Cardiac septum (tissue), 1 donor: Measurements from ENCODE around the gene TRAK1. TPM values are rescaled to one million over a fixed set of nuclear protein-coding genes. Genes with fewer than 3 reads are reported as not detected.
A peak's percentile ranks its signal among the peaks of the same experiment; 100 is the strongest.

Experiments
- DNase-seq: peaks from one replicate; pipeline ENCODE4 v3.0.0-alpha.2; 2020; ENCODE audit warnings: low spot score
- intact Hi-C: fragments of 100-400 bp; cut with DNase I; formaldehyde crosslinking; loops from one replicate; pipeline ENCODE4 v1.14.0; 2022
- total RNA-seq: library from RNA; stranded (reverse); fragmentation: NEBNext Ultra II Directional; extraction: Animal tissue kit (Norgen Biotek cat#: 25700); gene quantifications from one replicate; pipeline ENCODE4 v1.2.1, GENCODE V29; 2021
- donor health status: DM: no; HTN: no; CAD: no.

Gene TRAK1
- total RNA-seq, 1 donor from 2014 or later = 246 TPM

GRCh38 chr3:42187936-42188335, 96.8 kb downstream of the TRAK1 start:
- intact Hi-C loops = no loop called here
- DNase-seq = peak; percentile 55

DNA sequence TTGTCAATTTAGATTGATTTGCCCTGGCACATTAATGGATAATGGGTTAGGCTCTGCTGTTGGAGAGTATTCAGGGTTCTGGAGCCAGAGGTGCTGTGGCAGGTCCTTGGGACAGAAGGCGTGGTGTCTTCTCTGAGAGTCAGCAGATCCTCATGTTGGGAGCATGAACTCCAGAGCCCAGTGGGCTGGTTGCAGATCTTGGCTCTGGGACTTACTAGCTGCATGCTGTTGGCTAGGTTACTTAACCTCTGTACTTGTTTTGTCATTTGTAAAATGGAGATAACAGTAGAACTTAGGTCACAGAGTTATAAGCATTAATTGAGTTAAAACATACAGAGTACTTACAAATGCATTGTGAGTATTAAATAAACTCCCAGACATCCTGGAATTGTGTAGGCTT, 97.2 kb downstream of the TRAK1 start:
- intact Hi-C loops = no loop called here
- DNase-seq = peak; percentile 33

DNA sequence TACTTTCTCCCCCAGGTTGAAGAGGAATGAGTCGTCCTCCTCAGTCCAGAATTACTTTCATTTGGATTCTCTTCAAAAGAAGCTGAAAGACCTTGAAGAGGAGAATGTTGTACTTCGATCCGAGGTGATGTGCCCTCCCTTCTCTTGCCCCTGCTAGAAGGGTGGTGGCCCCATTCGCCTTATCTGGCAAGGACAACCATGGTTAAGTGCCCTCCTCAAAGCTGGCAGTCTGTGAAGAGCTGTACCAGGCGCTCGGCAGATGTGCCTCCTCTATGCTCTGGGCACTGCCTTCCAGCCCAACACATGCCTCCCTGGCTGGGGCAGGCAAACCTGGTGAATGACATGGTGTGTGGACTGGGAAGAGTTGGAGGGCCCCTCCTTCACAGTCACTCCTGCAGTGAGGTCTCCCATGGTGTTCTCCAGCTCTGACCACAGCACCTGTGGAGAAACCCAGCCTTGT, 97.9 kb downstream of the TRAK1 start:
- intact Hi-C loops = no loop called here
- DNase-seq = peak; percentile 76

- no peak for DNase-seq
- intact Hi-C loops = loop anchor here (2.0 to 5.0 kb wide), 3 partner anchors 87 to 293 kb away; no protein-coding TSS in a partner anchor
These were observed 98.6 kb downstream of the TRAK1 start for GRCh38 chr3:42189736-42190135.

- DNase-seq = peak; percentile 75
- intact Hi-C loops = loop anchor here (1.0 to 5.0 kb wide), 4 partner anchors 73 to 294 kb away; no protein-coding TSS in a partner anchor
These were observed 99.7 kb downstream of the TRAK1 start for GRCh38 chr3:42190701-42191442.

DNA sequence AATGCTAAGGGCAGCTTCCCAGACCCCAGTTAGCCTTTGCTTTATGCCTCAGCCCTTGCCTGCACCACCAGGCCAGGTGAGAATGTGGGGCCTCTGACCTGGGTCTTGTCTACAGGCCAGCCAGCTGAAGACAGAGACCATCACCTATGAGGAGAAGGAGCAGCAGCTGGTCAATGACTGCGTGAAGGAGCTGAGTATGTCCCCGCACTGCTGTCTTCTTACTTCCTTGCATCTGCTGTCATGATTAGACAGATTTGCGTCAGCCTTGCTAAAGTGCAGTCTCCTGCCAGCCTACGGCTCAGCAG, 100.2 kb downstream of the TRAK1 start:
- DNase-seq = no peak
- intact Hi-C loops = loop anchor here (1.0 to 5.0 kb wide), 4 partner anchors 73 to 295 kb away; no protein-coding TSS in a partner anchor

- intact Hi-C loops = loop anchor here (5.0 kb wide), 2 partner anchors 90 to 180 kb away; no protein-coding TSS in a partner anchor
These were observed 101.4 kb downstream of the TRAK1 start for GRCh38 chr3:42192334-42193200.

DNA sequence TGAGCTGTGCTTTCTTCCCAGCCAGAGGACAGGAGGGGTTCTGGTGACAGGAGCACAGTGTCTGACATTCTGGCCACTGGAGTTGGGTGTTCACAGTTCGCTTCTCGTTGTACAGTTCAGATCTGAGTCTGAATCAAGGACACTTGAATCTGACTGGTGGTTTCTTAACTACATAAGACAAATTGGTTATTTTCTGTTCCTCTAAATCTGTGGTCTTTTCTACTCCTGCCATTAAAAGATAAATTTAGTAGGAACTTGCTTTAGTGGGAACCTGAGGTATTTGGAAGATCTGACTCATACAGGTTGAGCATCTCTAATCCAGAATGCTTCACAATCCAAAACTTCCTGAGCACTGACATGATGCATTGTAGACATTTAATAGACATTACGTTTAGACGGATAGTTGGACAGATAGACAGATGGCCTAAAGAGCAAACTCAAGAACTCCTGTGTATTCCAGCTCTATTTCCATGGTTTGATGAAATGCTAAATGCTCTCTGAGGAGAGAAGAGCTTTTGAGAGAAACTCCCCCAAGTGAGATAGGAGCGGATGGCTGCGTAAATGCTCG, 103.9 kb downstream of the TRAK1 start:
- intact Hi-C loops = loop anchor here (5.0 kb wide), 2 partner anchors 93 to 183 kb away; no protein-coding TSS in a partner anchor
- DNase-seq = peak; percentile 29

More at GRCh38 chr3:42192334-42193200, 101.4 kb downstream of the TRAK1 start:
- peak; percentile 12 for DNase-seq

DNA sequence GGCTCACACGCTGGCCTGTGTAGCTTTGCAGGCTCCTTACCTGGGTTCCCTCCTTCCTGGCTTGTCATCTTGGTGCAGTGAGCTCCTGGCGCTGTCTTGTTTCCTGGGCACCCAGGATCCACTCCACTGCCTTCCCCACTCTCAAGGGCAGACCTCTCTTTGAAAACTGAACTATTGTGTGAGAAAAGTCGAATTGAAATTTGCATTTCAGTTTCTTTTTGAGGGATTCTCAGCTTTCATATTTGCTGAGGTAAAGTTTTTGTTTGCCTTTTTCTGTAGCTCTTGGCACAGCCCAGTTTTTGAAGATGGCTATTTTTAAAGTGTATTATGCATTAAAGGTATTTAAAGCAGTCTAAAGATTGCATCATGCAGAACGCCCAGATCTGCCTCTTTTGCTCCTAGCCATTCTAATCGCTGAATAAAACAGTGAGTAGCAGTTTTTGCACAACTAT, 104.7 kb downstream of the TRAK1 start:
- intact Hi-C loops = no loop called here
- DNase-seq = peak; percentile 41

DNA sequence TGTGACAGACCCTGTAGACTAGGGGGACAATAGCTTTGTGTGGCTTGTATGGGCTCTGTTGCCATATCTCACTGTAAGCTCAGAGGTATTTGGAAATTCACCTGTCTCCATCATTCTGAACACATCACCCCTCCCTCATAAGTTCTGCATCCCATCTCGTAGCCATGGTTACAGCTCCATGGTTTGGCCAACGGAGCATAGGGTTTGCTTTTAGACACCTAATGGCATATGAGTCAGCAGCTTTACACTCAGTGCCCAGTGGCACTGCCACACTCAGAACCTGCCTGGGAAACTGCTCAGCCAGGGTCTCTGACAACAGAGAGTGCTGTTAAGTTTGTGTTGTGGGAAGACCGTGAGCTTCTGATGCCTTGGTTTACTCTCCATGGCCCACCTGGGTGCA, 107.6 kb downstream of the TRAK1 start:
- no peak for DNase-seq
- intact Hi-C loops = no loop called here

GRCh38 chr3:42202217-42202865, 111.2 kb downstream of the TRAK1 start:
- intact Hi-C loops = no loop called here
- DNase-seq = no peak

DNA sequence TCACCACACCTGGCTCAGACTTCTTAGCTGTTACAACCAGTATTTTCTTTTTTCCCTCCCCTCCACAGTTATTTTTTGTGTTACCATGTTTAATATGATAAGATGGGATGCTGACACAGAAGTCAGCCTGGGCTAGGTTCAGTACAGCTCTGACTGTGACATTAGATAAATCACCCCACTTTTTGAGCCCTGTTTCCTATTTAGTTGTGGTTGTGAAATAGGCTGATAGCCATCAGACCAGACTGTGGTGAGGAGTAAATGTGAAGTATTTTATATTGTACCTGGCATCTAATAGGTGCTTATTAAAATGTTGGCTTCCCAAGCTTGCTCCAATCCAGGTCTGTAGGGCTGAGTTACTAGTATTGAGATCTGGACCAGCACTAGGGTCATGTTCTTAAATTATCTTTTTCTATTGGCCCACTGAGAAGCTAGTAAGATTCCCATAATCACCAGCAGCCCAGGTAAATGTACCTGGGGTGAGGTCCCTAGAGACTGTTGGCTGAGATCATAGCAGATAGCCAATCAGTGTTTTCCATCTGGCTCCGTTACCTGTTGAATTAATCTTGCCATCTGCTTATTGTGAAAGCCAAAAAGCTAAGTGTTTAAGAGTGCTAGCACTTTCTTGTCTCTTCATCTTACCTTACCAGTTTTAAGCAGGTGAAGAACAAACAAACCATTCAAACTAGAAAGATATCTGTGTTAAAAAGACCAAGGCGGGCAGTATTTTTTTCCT, 113.9 kb downstream of the TRAK1 start:
- no peak for DNase-seq
- intact Hi-C loops = no loop called here

DNA sequence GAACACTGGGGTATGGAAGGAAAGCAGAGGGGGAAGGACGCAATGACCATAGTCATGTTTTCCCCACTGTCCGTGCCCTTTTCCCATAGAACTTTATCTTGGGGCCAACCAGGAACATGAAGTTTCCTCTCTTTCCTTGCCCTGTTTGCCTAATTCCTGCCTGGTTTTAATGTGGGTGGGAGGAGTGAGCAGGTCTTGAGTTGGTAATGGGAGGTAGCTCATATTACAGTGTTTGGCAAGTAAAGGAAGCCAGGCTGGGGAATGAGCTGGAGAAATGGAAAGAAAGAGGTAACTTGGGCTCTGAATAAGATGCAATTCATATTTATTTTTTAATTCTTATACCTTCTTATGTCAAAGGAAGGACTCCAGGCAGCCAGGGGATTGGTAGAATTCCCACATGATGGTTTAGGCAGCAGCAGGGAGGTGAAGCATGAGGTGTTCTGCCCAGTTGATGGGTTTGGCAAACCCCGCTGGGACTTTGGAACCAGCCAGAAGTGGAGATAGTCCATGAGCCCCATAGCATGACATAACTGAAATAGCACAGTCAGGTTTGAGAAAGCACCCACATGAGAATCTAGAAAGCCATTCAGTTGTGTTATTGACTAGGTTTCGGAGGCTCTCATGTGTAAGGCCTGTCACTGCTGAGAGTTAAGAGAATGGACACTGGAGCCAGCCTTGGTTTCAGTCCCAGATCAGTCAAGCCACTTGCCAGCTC, 114.8 kb downstream of the TRAK1 start:
- intact Hi-C loops = no loop called here
- DNase-seq = no peak

DNA sequence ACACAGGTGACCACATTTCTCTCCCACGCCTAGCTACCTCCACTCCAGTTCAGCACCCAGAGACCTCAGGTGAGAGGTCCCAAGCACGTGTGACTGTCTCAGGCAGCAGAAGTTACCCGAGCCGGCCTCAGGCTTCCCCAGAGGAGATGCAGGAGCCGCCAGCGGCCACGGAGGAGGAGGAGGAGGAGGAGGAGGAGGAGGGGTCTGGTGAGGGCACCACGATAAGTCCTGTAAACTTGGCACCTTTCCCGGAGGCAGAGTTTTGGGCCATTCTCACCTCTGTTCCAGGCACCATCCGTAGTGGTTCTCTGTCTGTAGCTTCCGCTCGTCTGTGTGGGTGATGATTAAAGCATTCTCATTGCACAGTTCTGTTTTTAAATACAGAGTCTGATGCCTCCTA, 118.8 kb downstream of the TRAK1 start:
- no peak for DNase-seq
- intact Hi-C loops = no loop called here

- intact Hi-C loops = no loop called here
These were observed 119.6 kb downstream of the TRAK1 start for GRCh38 chr3:42210726-42211125.

GRCh38 chr3:42213417-42213816, 122.3 kb downstream of the TRAK1 start:
- DNase-seq = no peak
- intact Hi-C loops = no loop called here

More at GRCh38 chr3:42210726-42211125, 119.6 kb downstream of the TRAK1 start:
- DNase-seq = no peak

DNA sequence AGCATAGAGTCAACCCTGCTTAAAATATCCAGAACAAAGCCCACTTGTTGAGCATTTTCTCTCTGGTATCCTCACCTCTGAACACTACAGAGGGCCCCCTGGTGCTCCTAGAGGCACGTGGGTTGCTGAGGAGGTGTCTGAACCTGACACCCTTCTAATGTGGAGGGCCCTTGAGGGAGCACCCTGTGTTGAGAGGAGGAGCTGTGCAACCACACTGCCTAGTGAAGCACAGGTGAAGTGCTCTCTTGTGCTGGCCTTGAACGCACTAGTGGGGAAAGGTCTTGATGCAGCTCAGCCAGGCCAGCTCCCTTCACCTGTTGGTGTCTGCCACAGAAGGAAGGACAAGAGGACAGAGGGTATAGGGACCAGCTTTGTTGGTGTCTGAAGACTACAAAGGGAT, 122.9 kb downstream of the TRAK1 start:
- DNase-seq = no peak
- intact Hi-C loops = no loop called here

DNA sequence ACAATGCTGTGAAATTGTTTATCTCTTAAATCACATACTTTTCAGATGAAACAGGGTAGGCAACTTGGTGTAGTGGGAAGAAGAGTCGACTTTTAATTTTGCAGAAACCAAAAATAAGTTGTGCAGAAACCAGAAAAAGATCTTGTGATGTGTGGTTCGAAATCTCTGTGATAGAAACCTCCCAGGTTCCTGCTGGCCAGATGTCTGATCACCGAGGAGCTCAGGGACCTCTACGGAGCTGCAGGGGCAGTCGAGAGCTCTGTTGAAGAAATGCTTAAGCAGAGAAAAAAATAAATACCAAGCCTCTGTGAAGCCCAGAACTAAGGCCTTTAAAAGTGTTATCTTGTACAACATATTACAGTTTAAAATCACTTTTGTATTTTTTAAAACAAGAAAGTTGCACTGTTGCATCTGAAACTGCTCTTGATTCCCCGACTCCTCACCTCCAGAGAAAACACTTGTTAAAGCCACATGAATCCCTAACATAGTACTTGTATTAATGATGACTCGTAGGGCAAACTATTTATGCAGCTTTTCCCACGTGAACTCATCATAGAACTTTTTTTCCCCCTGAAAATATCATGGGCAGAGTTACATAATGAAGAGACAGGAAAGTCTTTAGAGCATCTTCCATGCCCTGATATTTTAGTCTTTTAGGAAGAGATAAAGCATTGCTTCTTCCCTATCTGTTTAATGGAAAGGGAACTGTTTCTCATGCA, 123.6 kb downstream of the TRAK1 start:
- intact Hi-C loops = no loop called here
- DNase-seq = no peak
